ENCODE measurements around the gene GALNT9. TPM values are rescaled to one million over a fixed set of nuclear protein-coding genes. Genes with fewer than 3 reads are reported as not detected.
"Not testable (repeated sequence)": the region's sequence is repeated elsewhere in the genome, so short reads cannot be mapped to it uniquely, and the experiment has no call there.

GALNT9 gene
- total RNA-seq, 2 experiments from 2014 or later: 0.86 to 1.2 TPM

DNA sequence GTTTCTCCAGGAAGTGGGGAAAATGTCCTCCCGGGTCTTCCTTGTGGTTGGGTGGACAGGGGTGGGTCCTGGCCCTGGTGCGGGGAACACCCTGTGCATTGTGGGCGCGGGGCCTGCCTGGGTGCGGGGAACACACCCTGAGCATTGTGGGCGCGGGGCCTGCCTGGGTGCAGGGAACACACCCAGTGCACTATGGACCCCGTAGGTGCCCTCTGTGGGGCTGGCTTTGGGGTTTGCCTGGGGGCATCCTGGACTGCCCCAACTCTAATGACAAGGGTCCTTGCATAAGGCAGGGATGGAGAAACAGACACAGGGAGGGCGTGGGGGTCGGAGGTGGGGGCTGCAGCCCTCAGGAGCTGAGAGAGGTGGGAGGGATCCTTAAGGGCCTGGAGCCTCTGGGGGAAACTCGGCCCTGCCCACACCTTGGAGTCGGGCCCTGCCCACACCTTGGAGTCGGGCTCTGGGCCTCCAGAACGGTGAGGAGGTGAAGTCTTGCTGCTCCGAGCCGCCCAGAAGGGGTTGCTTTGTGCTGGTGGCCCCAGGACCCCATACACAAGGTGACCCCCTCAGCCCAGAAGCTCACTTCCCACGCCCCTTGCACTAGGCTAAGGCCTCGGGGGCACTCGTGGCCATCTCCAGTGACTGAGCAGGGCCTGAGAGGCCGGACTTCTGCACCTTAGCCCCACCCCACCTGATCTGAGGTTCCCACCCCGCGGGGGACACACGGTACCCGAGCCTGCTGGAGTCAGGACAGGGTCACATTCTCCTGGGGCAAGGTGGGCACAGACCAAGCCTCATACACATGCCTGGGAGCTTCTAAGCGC lies 69.3 kb downstream of the GALNT9 start:
- CTCF ChIA-PET: no interaction called here
- Mint-ChIP-seq H3K4me1 (ENCODE audit: low read depth) (no peaks in the 10 kb centered on the region), H3K27me3 (ENCODE audit: low read depth) (peaks cover 2% of the 10 kb centered on the region), H3K36me3 (ENCODE audit: low read depth) (no peaks in the 10 kb centered on the region), H3K9me3 (no peaks in the 10 kb centered on the region), H3K4me3 (no peak overlapping the region), H3K27ac (no peak overlapping the region)
- intact Hi-C loops (cut with micrococcal nuclease): no loop called here
- no peak for DNase-seq

DNA sequence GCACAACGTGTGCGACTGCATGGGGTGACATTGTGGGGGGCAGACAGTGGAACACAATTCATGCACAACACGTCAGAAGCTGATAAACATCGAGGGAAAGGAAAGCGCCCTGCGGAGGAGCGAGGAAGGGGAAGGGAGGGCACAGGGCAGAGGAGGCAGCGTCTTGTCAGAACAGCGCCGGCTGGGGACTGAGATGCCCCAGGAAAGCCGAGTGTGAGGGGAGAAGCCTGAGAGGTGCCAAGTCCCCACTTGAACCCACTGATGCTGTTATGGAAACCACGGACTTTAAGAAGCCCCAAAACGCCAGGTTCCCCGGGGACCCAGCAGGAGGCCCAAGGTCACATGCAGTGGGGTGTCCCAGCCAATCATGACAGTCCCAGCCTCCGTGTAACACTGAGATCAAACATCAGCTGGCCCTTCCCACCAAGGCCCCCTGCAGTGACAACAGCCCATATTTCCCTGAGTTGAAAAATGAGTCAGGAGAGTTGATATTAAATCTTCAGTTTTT lies 70.0 kb downstream of the GALNT9 start:
- Mint-ChIP-seq H3K9me3 (no peaks in the 10 kb centered on the region), H3K4me3 (no peak overlapping the region), H3K36me3 (ENCODE audit: low read depth) (no peaks in the 10 kb centered on the region), H3K27ac (no peak overlapping the region), H3K27me3 (ENCODE audit: low read depth) (peaks cover 2% of the 10 kb centered on the region), H3K4me1 (ENCODE audit: low read depth) (no peaks in the 10 kb centered on the region)
- intact Hi-C loops (cut with micrococcal nuclease): no loop called here
- CTCF ChIA-PET: interaction anchor here (1.3 kb wide), 1 partner anchor 11 kb away, joined by 3 read pairs; no protein-coding TSS in a partner anchor
- DNase-seq: no peak

DNA sequence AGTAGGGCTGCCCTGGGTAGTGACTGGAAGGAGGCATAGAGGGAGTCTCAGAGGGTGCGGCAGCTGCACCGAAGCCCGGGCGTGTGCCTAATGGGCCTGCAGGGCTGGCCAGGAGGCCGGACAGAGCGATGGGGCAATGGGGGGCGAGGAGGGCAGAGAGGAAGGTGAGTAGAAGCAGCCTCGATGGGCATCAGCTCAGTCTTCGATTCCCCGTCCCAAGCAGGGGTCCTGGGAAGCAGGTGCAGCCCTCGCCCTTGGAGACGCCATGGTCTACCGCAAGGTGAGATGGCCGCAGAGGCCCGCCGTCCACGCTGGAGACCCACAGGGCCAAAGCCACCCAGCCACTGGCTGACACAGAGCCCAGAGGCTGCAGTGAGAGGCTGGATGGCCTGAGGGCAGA lies 70.8 kb downstream of the GALNT9 start:
- Mint-ChIP-seq H3K36me3 (ENCODE audit: low read depth) (no peaks in the 10 kb centered on the region), H3K9me3 (no peaks in the 10 kb centered on the region), H3K4me3 (no peak overlapping the region), H3K4me1 (ENCODE audit: low read depth) (no peaks in the 10 kb centered on the region), H3K27me3 (ENCODE audit: low read depth) (peaks cover 2% of the 10 kb centered on the region), H3K27ac (no peak overlapping the region)
- intact Hi-C loops (cut with micrococcal nuclease): no loop called here
- DNase-seq: no peak
- CTCF ChIA-PET: interaction anchor here (1.3 kb wide), 1 partner anchor 10 kb away, joined by 3 read pairs; no protein-coding TSS in a partner anchor

DNA sequence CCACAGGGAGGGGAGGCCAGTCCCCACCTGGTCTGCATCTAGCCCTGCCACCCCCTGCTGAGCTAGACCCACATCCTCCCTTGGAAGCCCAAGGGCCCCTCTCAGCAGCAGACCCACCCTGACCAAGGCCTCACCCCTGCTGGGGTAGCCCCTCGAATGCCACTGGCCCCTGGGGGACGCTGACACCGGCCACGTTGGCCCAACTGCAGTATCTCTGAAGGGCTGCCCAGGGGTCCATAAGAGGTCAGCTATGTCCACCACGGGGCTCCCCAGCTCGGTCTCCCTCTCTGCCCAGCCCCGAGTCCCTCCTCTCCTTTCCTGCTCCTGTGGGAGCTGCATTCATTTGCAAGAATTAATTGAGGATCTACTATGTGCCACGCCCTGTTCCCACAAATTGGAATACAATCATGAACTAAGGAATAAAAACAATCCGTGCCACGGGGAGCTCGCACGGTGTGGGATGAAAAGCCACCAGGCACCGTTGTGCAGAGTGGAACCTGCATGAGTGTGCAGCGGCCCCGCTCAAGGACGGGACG lies 71.4 kb downstream of the GALNT9 start:
- no peak for DNase-seq
- Mint-ChIP-seq H3K27ac (no peak overlapping the region), H3K9me3 (no peaks in the 10 kb centered on the region), H3K4me1 (ENCODE audit: low read depth) (no peaks in the 10 kb centered on the region), H3K36me3 (ENCODE audit: low read depth) (no peaks in the 10 kb centered on the region), H3K27me3 (ENCODE audit: low read depth) (peaks cover 2% of the 10 kb centered on the region), H3K4me3 (no peak overlapping the region)
- intact Hi-C loops (cut with micrococcal nuclease): no loop called here
- CTCF ChIA-PET: no interaction called here

DNA sequence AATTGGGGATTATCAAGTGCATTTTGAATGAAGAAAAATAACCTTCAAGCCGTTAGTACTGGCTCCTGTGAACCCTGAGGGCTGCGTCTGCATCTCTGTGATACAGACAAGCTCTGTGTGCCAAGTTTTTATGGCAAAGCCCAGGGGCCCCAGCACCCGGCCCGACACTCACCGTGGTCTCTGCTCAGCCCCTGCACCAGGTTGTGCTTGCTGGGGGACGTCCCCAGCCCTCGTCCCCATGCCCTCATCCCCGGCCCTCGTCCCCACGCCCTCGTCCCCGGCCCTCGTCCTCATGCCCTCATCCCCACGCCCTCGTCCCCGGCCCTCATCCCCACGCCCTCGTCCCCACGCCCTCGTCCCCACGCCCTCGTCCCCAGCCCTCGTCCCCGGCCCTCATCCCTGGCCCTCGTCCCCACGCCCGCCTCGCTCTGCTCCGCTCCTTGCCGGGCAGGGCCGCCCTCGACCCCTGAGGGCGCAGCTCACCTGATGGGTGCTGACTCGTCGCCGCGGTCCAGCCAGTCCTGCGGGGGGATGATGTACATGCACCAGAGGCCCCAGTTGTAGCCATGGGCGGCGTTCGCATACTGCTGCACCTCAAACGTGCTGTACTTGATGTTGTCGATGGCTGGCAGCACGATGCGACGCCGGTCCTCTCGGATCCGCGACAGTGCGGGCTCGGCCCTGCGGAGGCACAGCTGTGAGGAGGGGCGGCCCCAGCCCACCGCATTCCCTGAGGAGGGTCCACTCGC lies 72.0 kb downstream of the GALNT9 start:
- Mint-ChIP-seq H3K9me3 (no peaks in the 10 kb centered on the region), H3K4me1 (ENCODE audit: low read depth) (no peaks in the 10 kb centered on the region), H3K27ac (no peak overlapping the region), H3K4me3 (no peak overlapping the region), H3K36me3 (ENCODE audit: low read depth) (no peaks in the 10 kb centered on the region), H3K27me3 (ENCODE audit: low read depth) (peaks cover 2% of the 10 kb centered on the region)
- CTCF ChIA-PET: no interaction called here
- no peak for DNase-seq
- intact Hi-C loops (cut with micrococcal nuclease): no loop called here

DNA sequence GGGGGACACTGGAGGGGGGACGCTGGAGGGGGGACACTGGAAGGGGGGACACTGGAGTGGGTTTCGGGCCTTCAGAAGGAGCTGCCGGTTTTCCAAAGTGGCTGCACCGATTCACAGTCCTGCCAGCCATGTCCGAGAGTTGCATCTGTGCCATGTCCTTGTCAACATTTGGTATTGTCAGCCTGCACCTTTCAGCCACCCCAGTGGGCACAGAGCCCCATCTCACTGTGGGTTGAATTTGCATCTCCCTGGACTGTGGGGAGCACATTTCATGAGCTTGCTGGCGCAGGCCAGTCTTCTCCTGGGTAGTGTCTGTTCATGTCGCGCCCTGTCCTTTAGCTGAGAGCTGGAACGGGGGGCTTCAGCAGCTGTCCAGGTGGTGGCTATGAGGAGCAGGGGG lies 72.7 kb downstream of the GALNT9 start:
- Mint-ChIP-seq H3K27me3 (ENCODE audit: low read depth) (peaks cover 2% of the 10 kb centered on the region), H3K27ac (no peak overlapping the region), H3K36me3 (ENCODE audit: low read depth) (no peaks in the 10 kb centered on the region), H3K9me3 (no peaks in the 10 kb centered on the region), H3K4me3 (no peak overlapping the region), H3K4me1 (ENCODE audit: low read depth) (no peaks in the 10 kb centered on the region)
- CTCF ChIA-PET: no interaction called here
- DNase-seq: no peak
- intact Hi-C loops (cut with micrococcal nuclease): no loop called here

DNA sequence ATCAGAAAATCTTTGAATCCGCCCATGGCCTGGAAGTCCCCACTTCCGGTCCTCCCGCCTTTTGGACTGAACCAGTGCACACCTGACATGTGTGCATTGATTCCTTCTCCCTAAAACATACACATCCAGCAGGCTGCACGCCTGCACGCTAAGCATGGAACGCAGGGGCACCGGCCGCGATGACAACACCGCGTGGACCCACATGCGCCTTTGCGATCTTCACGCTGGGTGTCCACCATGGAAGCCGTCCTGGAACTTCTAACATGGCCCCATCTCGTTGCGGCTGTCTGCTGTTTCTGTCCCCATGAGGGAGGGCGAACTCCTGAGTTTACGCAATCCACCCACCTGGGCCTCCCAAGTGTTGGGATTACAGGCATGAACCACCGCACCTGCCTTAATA lies 73.7 kb downstream of the GALNT9 start:
- CTCF ChIA-PET: no interaction called here
- no peaks in the 10 kb centered on the region for H3K36me3 Mint-ChIP-seq (ENCODE audit: low read depth)
- no peaks in the 10 kb centered on the region for H3K4me1 Mint-ChIP-seq (ENCODE audit: low read depth)
- no peaks in the 10 kb centered on the region for H3K27me3 Mint-ChIP-seq (ENCODE audit: low read depth)
- intact Hi-C loops (cut with micrococcal nuclease): no loop called here
- H3K9me3 Mint-ChIP-seq: no peaks in the 10 kb centered on the region
- H3K27ac Mint-ChIP-seq: no peak overlapping the region
- no peak for DNase-seq
- no peak overlapping the region for H3K4me3 Mint-ChIP-seq

DNA sequence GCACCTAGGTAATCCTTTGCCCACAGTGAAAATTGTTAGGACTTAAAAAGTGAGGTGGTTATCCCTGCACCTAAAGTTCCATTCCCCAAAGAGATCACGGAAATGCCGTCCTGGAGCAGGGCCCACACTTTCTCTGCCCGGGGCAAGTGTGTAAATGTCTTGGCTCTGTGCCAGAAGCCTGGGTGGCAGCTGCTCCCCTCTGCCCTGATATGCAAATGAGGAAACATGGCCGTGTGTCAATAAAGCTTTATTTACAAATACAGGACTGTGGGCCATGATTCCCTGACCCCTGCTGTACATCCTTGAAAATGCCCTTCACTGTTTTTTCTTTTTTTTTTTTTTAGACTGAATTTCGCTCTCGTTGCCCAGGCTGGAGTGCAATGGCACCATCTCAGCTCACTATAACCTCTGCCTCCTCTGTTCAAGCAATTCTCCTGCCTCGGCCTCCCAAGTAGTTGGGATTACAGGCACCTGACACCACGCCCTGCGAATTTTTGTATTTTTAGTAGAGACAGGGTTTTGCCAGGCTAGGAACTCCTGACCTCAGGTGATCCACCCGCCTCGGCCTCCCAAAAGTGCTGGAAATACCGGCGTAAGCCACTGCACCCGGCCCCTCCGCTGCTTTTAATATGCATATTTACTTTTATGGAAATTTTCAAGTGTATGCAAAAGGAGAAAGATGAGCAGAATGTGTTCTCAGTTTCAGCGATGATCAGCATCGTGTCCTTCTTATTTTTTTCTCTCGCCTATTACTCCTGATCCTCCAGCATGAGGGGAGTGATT lies 75.5 kb downstream of the GALNT9 start:
- H3K27me3 Mint-ChIP-seq (ENCODE audit: low read depth): no peaks in the 10 kb centered on the region
- no peaks in the 10 kb centered on the region for H3K9me3 Mint-ChIP-seq
- H3K27ac Mint-ChIP-seq: no peak overlapping the region
- intact Hi-C loops (cut with micrococcal nuclease): no loop called here
- CTCF ChIA-PET: interaction anchor here (0.6 kb wide), 1 partner anchor 262 kb away, joined by 3 read pairs; no protein-coding TSS in a partner anchor
- no peak for DNase-seq
- H3K4me3 Mint-ChIP-seq: no peak overlapping the region
- H3K36me3 Mint-ChIP-seq (ENCODE audit: low read depth): no peaks in the 10 kb centered on the region
- H3K4me1 Mint-ChIP-seq (ENCODE audit: low read depth): no peaks in the 10 kb centered on the region

DNA sequence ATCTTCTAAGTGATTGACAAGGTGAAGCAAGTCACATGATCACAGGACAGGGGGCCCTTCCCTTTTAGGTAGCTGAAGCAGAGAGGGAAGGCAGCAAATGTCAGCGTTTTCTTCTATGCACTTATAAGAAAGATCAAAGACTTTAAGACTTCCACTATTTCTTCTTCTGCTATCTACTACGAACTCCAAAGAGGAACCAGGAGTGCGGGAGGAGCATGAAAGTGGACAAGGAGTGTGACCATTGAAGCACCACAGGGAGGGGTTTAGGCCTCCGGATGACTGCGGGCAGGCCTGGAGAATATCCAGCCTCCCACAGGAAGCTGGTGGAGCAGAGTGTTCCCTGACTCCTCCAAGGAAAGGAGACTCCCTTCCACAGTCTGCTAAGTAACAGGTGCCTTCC lies 76.4 kb downstream of the GALNT9 start:
- H3K4me1 Mint-ChIP-seq (ENCODE audit: low read depth); H3K27me3 Mint-ChIP-seq (ENCODE audit: low read depth); intact Hi-C loops (cut with micrococcal nuclease); DNase-seq; H3K4me3 Mint-ChIP-seq; H3K36me3 Mint-ChIP-seq (ENCODE audit: low read depth); H3K27ac Mint-ChIP-seq; H3K9me3 Mint-ChIP-seq: not testable (repeated sequence)
- CTCF ChIA-PET: interaction anchor here (0.6 kb wide), 1 partner anchor 115 kb away, joined by 3 read pairs; no protein-coding TSS in a partner anchor

DNA sequence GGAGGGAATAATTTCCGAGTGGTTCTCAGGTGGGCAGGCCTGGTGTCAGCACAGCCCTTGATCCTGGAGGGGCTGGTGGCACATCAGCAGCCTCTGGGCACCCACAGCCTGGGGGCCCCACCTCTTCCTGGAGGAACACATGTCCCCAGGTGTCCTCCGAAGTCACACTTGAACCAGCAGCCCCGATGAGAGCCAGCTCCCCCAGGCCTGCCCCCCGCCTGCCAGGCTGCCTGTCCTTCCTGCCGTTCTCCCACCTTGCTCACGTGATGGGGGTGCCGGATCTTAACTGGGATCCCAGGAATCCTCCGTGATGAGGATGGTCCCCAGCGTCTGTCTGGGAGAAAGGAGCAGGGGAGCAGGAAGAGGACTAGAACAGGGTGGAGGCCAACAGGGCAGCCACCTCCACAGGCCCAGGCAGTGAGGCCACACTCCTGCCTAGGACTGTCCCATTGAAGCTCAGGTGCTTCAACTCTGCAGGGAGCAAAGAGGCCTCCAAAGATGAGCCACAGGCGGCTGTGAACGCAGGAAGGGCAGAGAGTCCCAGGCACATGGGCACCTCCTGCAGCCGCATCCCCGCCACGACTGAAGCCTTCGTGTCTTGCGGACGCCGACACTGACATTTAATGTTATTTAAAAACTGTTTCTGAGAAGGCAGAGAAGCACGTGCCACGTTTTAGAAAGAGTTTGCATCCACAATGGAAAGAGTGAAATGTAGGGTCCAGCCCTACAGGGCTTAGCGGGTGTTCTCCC lies 77.5 kb downstream of the GALNT9 start:
- H3K27me3 Mint-ChIP-seq (ENCODE audit: low read depth): no peaks in the 10 kb centered on the region
- CTCF ChIA-PET: interaction anchor here (0.6 to 0.9 kb wide), 2 partner anchors 116 to 268 kb away, joined by 3 read pairs; no protein-coding TSS in a partner anchor
- H3K27ac Mint-ChIP-seq: no peak overlapping the region
- no peak for DNase-seq
- H3K4me3 Mint-ChIP-seq: no peak overlapping the region
- H3K9me3 Mint-ChIP-seq: no peaks in the 10 kb centered on the region
- no peaks in the 10 kb centered on the region for H3K36me3 Mint-ChIP-seq (ENCODE audit: low read depth)
- no peaks in the 10 kb centered on the region for H3K4me1 Mint-ChIP-seq (ENCODE audit: low read depth)
- intact Hi-C loops (cut with micrococcal nuclease): no loop called here

DNA sequence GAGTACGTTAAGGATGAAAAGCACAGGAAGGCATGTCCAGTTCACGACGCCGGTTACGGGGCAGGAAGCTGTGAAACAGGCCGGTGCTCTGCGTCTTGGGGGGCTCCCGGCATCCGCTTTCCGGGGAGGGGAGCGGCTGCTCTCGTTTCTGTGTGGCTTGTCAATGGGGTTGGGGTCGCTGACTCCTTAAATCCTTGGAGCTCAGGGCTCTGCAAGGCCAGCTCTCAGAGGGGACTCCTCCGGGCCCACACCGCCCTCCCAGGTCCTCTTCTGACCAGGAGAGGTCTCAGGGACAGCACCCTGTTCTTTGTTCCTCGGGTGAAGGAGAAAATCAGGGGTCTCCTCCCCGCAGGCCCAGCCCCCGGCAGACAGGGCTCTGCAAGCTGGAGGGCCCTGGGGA lies 78.1 kb downstream of the GALNT9 start:
- intact Hi-C loops (cut with micrococcal nuclease): no loop called here
- CTCF ChIA-PET: interaction anchor here (0.9 kb wide), 1 partner anchor 268 kb away, joined by 3 read pairs; no protein-coding TSS in a partner anchor
- Mint-ChIP-seq H3K9me3 (no peaks in the 10 kb centered on the region), H3K27ac (no peak overlapping the region), H3K4me3 (no peak overlapping the region), H3K36me3 (ENCODE audit: low read depth) (no peaks in the 10 kb centered on the region), H3K27me3 (ENCODE audit: low read depth) (no peaks in the 10 kb centered on the region), H3K4me1 (ENCODE audit: low read depth) (no peaks in the 10 kb centered on the region)
- no peak for DNase-seq
